ENCODE measurements around the gene ARHGAP33. TPM values are rescaled to one million over a fixed set of nuclear protein-coding genes. Genes with fewer than 3 reads are reported as not detected.

The ARHGAP33 gene
- total RNA-seq, 1 donor, result 7.4 TPM

- no peak overlapping the region for H3K4me3 ChIP-seq (ENCODE audit: low read depth, low read length)
- TF ChIP-seq, protein P1, sequence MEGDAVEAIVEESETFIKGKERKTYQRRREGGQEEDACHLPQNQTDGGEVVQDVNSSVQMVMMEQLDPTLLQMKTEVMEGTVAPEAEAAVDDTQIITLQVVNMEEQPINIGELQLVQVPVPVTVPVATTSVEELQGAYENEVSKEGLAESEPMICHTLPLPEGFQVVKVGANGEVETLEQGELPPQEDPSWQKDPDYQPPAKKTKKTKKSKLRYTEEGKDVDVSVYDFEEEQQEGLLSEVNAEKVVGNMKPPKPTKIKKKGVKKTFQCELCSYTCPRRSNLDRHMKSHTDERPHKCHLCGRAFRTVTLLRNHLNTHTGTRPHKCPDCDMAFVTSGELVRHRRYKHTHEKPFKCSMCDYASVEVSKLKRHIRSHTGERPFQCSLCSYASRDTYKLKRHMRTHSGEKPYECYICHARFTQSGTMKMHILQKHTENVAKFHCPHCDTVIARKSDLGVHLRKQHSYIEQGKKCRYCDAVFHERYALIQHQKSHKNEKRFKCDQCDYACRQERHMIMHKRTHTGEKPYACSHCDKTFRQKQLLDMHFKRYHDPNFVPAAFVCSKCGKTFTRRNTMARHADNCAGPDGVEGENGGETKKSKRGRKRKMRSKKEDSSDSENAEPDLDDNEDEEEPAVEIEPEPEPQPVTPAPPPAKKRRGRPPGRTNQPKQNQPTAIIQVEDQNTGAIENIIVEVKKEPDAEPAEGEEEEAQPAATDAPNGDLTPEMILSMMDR (IDR thresholded peaks at IDR 0.05; ENCODE audit: insufficient read depth, low read length), result no peak
- DNase-seq (ENCODE audit: low read depth), result peak; percentile 24
Measured at GRCh38 chr19:35752746-35753350, 22.5 kb upstream of the ARHGAP33 start.

GRCh38 chr19:35753634-35754369, 21.6 kb upstream of the ARHGAP33 start:
- no peak overlapping the region for H3K4me3 ChIP-seq (ENCODE audit: low read depth, low read length)
- TF ChIP-seq, protein P1 (IDR thresholded peaks at IDR 0.05; ENCODE audit: insufficient read depth, low read length), result no peak
- peak; percentile 41 for DNase-seq (ENCODE audit: low read depth)

DNA sequence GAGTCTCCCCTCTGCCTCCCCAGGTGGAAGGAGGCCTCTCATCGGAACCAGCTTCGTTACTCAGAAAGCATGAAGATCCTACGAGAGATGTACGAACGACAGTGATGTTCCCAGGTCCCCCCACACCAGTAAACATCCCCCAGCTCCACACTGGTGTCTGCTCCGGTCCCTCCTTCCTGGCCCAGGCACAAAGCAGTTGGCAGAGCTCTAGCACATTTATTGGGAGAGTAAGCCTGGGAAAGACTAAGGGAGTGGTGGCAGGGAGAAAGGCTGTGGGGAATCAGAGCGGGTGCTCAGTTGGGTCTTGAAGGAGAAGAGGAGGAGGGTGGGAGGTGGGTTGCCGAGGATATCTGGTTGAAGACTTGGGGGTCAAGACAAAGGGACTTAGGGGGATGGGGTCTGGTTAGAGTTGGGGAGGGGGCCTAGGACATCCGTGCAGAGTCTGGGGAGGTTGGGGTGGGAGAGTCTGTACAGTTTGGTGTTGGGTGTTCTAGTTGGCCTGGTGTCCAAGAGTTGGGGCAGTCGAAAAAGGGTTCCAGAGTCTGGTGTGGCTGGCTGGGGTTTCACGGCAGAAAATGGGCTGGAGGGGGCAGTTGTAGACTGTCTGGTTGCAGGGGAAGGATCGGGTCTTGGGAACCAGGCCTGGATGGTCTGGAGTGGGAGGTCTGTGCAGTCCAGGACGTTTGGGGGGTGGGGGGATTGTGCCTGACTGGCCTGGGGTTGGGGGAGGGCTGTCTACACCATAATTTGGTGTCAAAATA, 20.8 kb upstream of the ARHGAP33 start:
- peak overlapping the region; percentile 91 for H3K4me3 ChIP-seq (ENCODE audit: low read depth, low read length)
- TF ChIP-seq, protein P1 (IDR thresholded peaks at IDR 0.05; ENCODE audit: insufficient read depth, low read length), result no peak
- peak; percentile 31 for DNase-seq (ENCODE audit: low read depth)

DNA sequence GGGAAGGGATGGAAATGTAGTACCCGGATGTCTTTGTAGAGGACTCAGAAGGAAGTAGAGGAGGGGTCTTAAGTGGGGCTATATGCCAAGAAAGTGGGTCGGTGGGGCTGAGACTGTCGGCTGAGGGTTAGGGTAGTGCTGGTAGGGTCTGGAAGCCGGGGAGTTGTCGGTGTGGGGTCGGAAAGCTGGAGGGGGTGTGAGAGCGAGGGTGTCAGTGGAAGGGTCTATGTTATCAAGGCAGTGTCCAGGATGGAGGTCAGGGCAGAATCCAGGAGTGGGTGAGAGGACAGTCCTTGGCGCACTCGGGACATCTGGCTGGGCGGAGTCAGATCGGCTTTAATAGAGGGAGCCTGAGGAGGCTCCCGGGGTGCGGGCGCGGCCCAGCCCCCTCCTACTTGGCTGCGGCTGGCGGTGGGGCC, 20.2 kb upstream of the ARHGAP33 start:
- TF ChIP-seq, protein P1 (IDR thresholded peaks at IDR 0.05; ENCODE audit: insufficient read depth, low read length), result no peak
- no peak for DNase-seq (ENCODE audit: low read depth)

GRCh38 chr19:35755550-35756376, 19.6 kb upstream of the ARHGAP33 start:
- TF ChIP-seq, protein P1 (IDR thresholded peaks at IDR 0.05; ENCODE audit: insufficient read depth, low read length), result no peak
- H3K4me3 ChIP-seq (ENCODE audit: low read depth, low read length), result peak overlapping the region; percentile 91
- DNase-seq (ENCODE audit: low read depth), result peak; percentile 85

More for the DNA sequence above, 20.2 kb upstream of the ARHGAP33 start:
- peak overlapping the region; percentile 91 for H3K4me3 ChIP-seq (ENCODE audit: low read depth, low read length)

All from fibroblast of the aortic adventitia (primary cell).